ENCODE measurements around the gene KLHL40. TPM values are rescaled to one million over a fixed set of nuclear protein-coding genes. Genes with fewer than 3 reads are reported as not detected.
"Not testable (repeated sequence)": the region's sequence is repeated elsewhere in the genome, so short reads cannot be mapped to it uniquely, and the experiment has no call there.

Gene KLHL40
- total and polyA plus RNA-seq, 9 donors, result 86.0 to 176 (median 124) TPM

DNA sequence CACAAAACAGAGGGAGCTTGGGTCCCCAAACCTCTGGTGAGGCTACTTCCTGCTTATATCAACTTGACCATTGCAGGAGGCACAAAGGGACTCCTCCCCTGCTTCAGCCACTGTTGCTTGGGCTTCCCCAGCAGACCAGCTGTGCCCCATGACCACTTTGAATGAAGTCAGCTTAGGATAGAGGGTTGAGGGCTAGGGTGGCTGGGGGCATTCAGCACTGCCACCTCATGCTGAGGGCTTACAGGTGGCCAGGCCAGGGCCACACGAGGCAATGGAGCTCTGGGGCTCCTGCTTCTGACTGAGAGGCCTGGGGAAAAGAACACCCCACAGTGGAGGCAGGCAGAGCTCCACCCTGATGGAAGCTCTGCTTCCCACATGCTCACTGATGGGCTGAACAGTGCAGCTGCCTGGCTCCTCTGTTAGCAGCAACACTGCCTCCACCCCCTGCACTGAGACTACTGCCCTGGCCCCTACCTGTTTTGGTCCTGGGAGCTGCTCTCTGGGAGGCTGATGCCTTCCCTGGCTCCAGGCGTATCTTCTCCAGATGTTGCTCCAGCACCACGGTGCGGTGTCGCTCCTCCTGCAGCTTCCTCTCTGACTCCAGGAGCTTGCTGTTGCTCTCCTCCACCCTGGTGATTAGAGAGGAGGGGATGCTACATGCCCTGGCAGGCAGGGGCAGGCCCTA is 27.5 kb downstream of the KLHL40 start:
- Histone ChIP-seq H3K9me3 (replicated peaks; ENCODE audit: control insufficient read depth, low read depth, low read length) (no peaks in the 10 kb centered on the region), H3K4me3 (ENCODE audit: low read length) (no peak overlapping the region), H3K27ac (ENCODE audit: low read length) (no peak overlapping the region), H3K36me3 (ENCODE audit: control insufficient read depth, insufficient read depth, low read length) (no peaks in the 10 kb centered on the region), H3K4me1 (ENCODE audit: control insufficient read depth, insufficient read depth, low read length) (no peaks in the 10 kb centered on the region), H3K27me3 (ENCODE audit: control insufficient read depth, insufficient read depth, low read length) (no peaks in the 10 kb centered on the region)
- WGBS (ENCODE audit: insufficient coverage), result 20% methylated on average over 1 of the region's 5 CpGs
- no peak for DNase-seq

DNA sequence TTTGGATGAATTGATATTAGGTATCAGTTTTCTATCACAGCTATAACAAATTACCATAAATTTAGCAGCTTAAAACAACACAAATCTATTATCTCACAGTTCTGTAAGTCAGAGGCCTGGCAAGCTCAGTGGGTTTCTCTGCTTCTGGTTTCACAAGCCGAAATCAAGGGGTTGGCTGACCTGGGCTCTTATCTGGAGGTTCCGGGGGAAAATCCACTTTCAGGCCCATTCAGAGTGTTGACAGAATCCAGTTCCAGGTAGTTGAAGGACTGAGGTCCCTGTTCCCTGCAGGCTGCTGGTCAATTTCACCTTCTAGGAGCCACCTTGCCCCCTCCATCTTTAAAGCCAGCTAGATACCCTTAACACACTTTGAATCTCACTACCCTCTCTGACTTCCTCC is 28.4 kb downstream of the KLHL40 start:
- H3K36me3 ChIP-seq (ENCODE audit: control insufficient read depth, insufficient read depth, low read length), result no peaks in the 10 kb centered on the region
- no peak for DNase-seq
- no peaks in the 10 kb centered on the region for H3K9me3 ChIP-seq (replicated peaks; ENCODE audit: control insufficient read depth, low read depth, low read length)
- H3K27me3 ChIP-seq (ENCODE audit: control insufficient read depth, insufficient read depth, low read length), result no peaks in the 10 kb centered on the region
- H3K4me1 ChIP-seq (ENCODE audit: control insufficient read depth, insufficient read depth, low read length), result no peaks in the 10 kb centered on the region
- H3K27ac ChIP-seq (ENCODE audit: low read length), result no peak overlapping the region
- 58% methylated on average over 2 of the region's 2 CpGs for WGBS (ENCODE audit: insufficient coverage)
- no peak overlapping the region for H3K4me3 ChIP-seq (ENCODE audit: low read length)

GRCh38 chr3:42714171-42714852 is 29.0 kb downstream of the KLHL40 start:
- Histone ChIP-seq H3K4me1 (ENCODE audit: control insufficient read depth, insufficient read depth, low read length) (no peaks in the 10 kb centered on the region), H3K27ac (ENCODE audit: low read length) (no peak overlapping the region), H3K36me3 (ENCODE audit: control insufficient read depth, insufficient read depth, low read length) (no peaks in the 10 kb centered on the region), H3K4me3 (ENCODE audit: low read length) (no peak overlapping the region), H3K9me3 (replicated peaks; ENCODE audit: control insufficient read depth, low read depth, low read length) (no peaks in the 10 kb centered on the region), H3K27me3 (ENCODE audit: control insufficient read depth, insufficient read depth, low read length) (no peaks in the 10 kb centered on the region)
- no CpG with 5 or more reads among the region's 4 CpGs for WGBS (ENCODE audit: insufficient coverage)
- no peak for DNase-seq

- Histone ChIP-seq H3K4me3 (ENCODE audit: low read length) (no peak overlapping the region), H3K27ac (ENCODE audit: low read length) (no peak overlapping the region), H3K27me3 (ENCODE audit: control insufficient read depth, insufficient read depth, low read length) (no peaks in the 10 kb centered on the region), H3K4me1 (ENCODE audit: control insufficient read depth, insufficient read depth, low read length) (no peaks in the 10 kb centered on the region), H3K9me3 (replicated peaks; ENCODE audit: control insufficient read depth, low read depth, low read length) (no peaks in the 10 kb centered on the region), H3K36me3 (ENCODE audit: control insufficient read depth, insufficient read depth, low read length) (no peaks in the 10 kb centered on the region)
- no peak for DNase-seq
- WGBS (ENCODE audit: insufficient coverage), result 100% methylated on average over 1 of the region's 6 CpGs
These were observed 32.0 kb downstream of the KLHL40 start for GRCh38 chr3:42717306-42717705.

DNA sequence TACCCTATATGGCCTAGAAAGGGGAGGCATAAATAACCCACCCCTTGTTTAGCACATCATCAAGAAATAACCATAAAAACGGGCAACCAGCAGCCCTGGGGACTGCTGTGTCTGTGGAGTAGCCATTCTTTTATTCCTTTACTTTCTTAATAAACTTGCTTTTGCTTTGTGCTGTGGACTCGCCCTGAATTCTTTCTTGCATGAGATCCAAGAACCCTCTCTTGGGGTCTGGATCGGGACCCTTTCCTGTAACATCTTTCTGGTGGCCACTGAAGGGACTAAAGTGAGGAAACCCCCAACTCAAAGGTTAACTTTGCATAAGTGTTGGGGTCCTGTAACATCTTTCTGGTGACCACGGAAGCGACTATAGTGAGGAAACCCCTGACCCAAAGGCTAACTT is 33.0 kb downstream of the KLHL40 start:
- Histone ChIP-seq H3K27me3 (ENCODE audit: control insufficient read depth, insufficient read depth, low read length) (no peaks in the 10 kb centered on the region), H3K4me3 (ENCODE audit: low read length) (no peak overlapping the region), H3K4me1 (ENCODE audit: control insufficient read depth, insufficient read depth, low read length) (no peaks in the 10 kb centered on the region), H3K9me3 (replicated peaks; ENCODE audit: control insufficient read depth, low read depth, low read length) (no peaks in the 10 kb centered on the region), H3K27ac (ENCODE audit: low read length) (no peak overlapping the region), H3K36me3 (ENCODE audit: control insufficient read depth, insufficient read depth, low read length) (no peaks in the 10 kb centered on the region)
- WGBS (ENCODE audit: insufficient coverage), result no CpG with 5 or more reads among the region's 5 CpGs
- no peak for DNase-seq

GRCh38 chr3:42719002-42719401 is 33.7 kb downstream of the KLHL40 start:
- H3K9me3 ChIP-seq (replicated peaks; ENCODE audit: control insufficient read depth, low read depth, low read length), result no peaks in the 10 kb centered on the region
- no peak overlapping the region for H3K27ac ChIP-seq (ENCODE audit: low read length)
- no peak overlapping the region for H3K4me3 ChIP-seq (ENCODE audit: low read length)
- no peaks in the 10 kb centered on the region for H3K27me3 ChIP-seq (ENCODE audit: control insufficient read depth, insufficient read depth, low read length)
- H3K4me1 ChIP-seq (ENCODE audit: control insufficient read depth, insufficient read depth, low read length), result no peaks in the 10 kb centered on the region
- DNase-seq, result no peak
- no peaks in the 10 kb centered on the region for H3K36me3 ChIP-seq (ENCODE audit: control insufficient read depth, insufficient read depth, low read length)
- WGBS (ENCODE audit: insufficient coverage), result 81% methylated on average over 2 of the region's 6 CpGs

DNA sequence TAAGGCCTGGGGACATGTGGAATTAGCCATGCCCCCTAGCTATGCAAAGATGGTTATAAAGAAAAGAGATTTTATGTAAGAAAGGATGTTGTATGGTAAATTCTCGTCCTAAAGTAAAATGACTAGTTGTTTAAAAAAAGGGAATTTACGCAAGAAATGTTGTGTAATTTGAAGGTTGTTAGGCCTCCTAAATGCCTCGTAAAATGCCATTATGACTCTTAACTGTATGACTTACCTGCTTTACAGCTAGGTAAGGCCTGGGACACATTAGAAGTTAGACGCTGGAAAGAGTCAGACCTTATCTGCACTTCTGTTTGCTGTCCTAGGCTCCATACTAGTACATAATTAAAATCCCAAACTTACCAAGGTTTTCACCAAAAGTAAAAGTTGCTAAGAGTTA is 34.8 kb downstream of the KLHL40 start:
- WGBS (ENCODE audit: insufficient coverage), result 82% methylated on average over 2 of the region's 4 CpGs
- Histone ChIP-seq H3K4me3 (ENCODE audit: low read length) (no peak overlapping the region), H3K36me3 (ENCODE audit: control insufficient read depth, insufficient read depth, low read length) (no peaks in the 10 kb centered on the region), H3K4me1 (ENCODE audit: control insufficient read depth, insufficient read depth, low read length) (no peaks in the 10 kb centered on the region), H3K27ac (ENCODE audit: low read length) (no peak overlapping the region), H3K9me3 (replicated peaks; ENCODE audit: control insufficient read depth, low read depth, low read length) (no peaks in the 10 kb centered on the region), H3K27me3 (ENCODE audit: control insufficient read depth, insufficient read depth, low read length) (no peaks in the 10 kb centered on the region)
- DNase-seq, result no peak

DNA sequence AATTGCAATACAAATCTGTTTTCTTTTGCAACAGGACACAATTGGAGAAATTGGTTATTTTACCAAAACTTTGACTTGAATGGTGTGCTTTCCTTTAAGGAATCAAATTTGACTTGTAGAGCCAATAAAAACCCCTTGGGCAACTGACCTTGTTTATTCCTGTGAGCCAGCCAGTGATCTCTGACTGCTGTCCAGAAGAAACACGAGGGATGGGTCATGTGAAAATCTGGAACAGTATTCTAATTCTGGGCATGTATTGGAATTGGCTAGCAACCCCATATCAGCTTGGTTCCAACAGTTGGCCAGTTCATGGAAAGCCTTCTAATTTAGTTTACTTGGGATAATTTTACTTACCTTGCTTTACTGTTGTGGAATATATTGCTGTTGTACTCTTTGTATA is 36.4 kb downstream of the KLHL40 start:
- Histone ChIP-seq H3K9me3 (replicated peaks; ENCODE audit: control insufficient read depth, low read depth, low read length) (no peaks in the 10 kb centered on the region), H3K27me3 (ENCODE audit: control insufficient read depth, insufficient read depth, low read length) (no peaks in the 10 kb centered on the region), H3K27ac (ENCODE audit: low read length) (no peak overlapping the region), H3K36me3 (ENCODE audit: control insufficient read depth, insufficient read depth, low read length) (no peaks in the 10 kb centered on the region), H3K4me1 (ENCODE audit: control insufficient read depth, insufficient read depth, low read length) (no peaks in the 10 kb centered on the region), H3K4me3 (ENCODE audit: low read length) (no peak overlapping the region)
- WGBS (ENCODE audit: insufficient coverage), result no CpG with 5 or more reads among the region's 1 CpG
- DNase-seq, result no peak

- no CpG with 5 or more reads among the region's 3 CpGs for WGBS (ENCODE audit: insufficient coverage)
These were observed 37.1 kb downstream of the KLHL40 start for GRCh38 chr3:42722442-42722841.

GRCh38 chr3:42723219-42723618 is 37.9 kb downstream of the KLHL40 start:
- H3K27ac ChIP-seq (ENCODE audit: low read length), result no peak overlapping the region
- no peaks in the 10 kb centered on the region for H3K27me3 ChIP-seq (ENCODE audit: control insufficient read depth, insufficient read depth, low read length)
- no CpG with 5 or more reads among the region's 2 CpGs for WGBS (ENCODE audit: insufficient coverage)
- H3K4me3 ChIP-seq (ENCODE audit: low read length), result no peak overlapping the region
- no peaks in the 10 kb centered on the region for H3K4me1 ChIP-seq (ENCODE audit: control insufficient read depth, insufficient read depth, low read length)
- H3K9me3 ChIP-seq (replicated peaks; ENCODE audit: control insufficient read depth, low read depth, low read length), result no peaks in the 10 kb centered on the region
- H3K36me3 ChIP-seq (ENCODE audit: control insufficient read depth, insufficient read depth, low read length), result no peaks in the 10 kb centered on the region
- no peak for DNase-seq

More at GRCh38 chr3:42722442-42722841, 37.1 kb downstream of the KLHL40 start:
- H3K27ac ChIP-seq (ENCODE audit: low read length); DNase-seq; H3K4me1 ChIP-seq (ENCODE audit: control insufficient read depth, insufficient read depth, low read length); H3K36me3 ChIP-seq (ENCODE audit: control insufficient read depth, insufficient read depth, low read length); H3K4me3 ChIP-seq (ENCODE audit: low read length); H3K27me3 ChIP-seq (ENCODE audit: control insufficient read depth, insufficient read depth, low read length); H3K9me3 ChIP-seq (replicated peaks; ENCODE audit: control insufficient read depth, low read depth, low read length): not testable (repeated sequence)
